Endothelial cell of umbilical vein (primary cell): ENCODE data around the gene PTPN6.

Source experiments
- CTCF ChIP-seq, 2 donors: IDR thresholded peaks; 1 replicate in 1 of 2; 2 replicates in 1 of 2; pipeline ENCODE4 v1.5.1; 2011; ENCODE audit warnings: low read length in 2 of 2, mild to moderate bottlenecking in 2 of 2, moderate library complexity in 2 of 2, control low read depth in 1 of 2, inconsistent platforms in 1 of 2, low read depth in 1 of 2; ENCODE audit not compliant: insufficient read depth in 1 of 2; ENCODE audit errors: extremely low read depth in 1 of 2
- EZH2 ChIP-seq: IDR thresholded peaks from 2 replicates; pipeline ENCODE4 v1.6.1; 2012; ENCODE audit warnings: borderline replicate concordance, low read depth, mild to moderate bottlenecking, moderate library complexity, low read length, inconsistent platforms; ENCODE audit not compliant: severe bottlenecking
- JUN ChIP-seq: IDR thresholded peaks from 2 replicates; pipeline ENCODE4 v1.6.1; 2011; ENCODE audit warnings: borderline replicate concordance, low read depth; ENCODE audit not compliant: insufficient read length, insufficient read depth
- MAX ChIP-seq: IDR thresholded peaks from 2 replicates; pipeline ENCODE4 v1.6.1; 2011; ENCODE audit not compliant: insufficient read depth, insufficient read length
- POLR2A ChIP-seq: IDR thresholded peaks from 2 replicates; pipeline ENCODE4 v1.6.1; 2012; ENCODE audit warnings: low read depth, mild to moderate bottlenecking, control low read depth, low read length
- POLR2AphosphoS5 ChIP-seq: IDR thresholded peaks from 2 replicates; pipeline ENCODE4 v1.6.1; 2012; ENCODE audit warnings: low read depth, mild to moderate bottlenecking, control low read depth, low read length, moderate library complexity; ENCODE audit not compliant: insufficient read depth

DNA sequence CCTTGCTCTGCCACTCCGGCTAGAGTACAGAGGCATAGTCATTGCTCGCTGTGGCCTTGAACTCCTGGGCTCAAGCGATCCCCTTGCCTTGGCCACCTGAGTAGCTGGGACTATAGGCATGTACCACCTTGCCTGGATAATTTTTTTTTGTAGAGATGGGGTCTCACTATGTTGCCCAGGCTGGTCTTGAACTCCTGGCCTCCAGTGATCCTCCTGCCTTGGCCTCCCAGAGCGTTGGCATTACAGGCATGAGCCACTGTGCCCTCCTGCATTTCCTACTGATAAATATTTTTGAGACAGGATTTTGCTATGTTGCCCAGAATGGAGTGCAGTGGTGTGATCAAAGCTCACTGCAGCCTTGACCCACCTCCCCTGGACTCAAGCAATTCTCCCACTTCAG, 28.9 kb downstream of the PTPN6 start:
- no peak for TF ChIP-seq CTCF (IDR thresholded peaks at IDR 0.05; ENCODE audit: extremely low read depth in 1 of 2, insufficient read depth in 1 of 2, low read depth in 1 of 2, low read length in 2 of 2)
- TF ChIP-seq POLR2A = no peak
- no peak for TF ChIP-seq EZH2
- no peak for TF ChIP-seq MAX
- no peak for TF ChIP-seq POLR2AphosphoS5
- no peak for TF ChIP-seq JUN
